NCI-H1694 (cell line): ENCODE measurements around the gene DISP3.

Experiments
- DNase-seq: peaks from one replicate; lab custom pipeline; 2025; lab: John Stamatoyannopoulos, UW

DISP3 gene

DNA sequence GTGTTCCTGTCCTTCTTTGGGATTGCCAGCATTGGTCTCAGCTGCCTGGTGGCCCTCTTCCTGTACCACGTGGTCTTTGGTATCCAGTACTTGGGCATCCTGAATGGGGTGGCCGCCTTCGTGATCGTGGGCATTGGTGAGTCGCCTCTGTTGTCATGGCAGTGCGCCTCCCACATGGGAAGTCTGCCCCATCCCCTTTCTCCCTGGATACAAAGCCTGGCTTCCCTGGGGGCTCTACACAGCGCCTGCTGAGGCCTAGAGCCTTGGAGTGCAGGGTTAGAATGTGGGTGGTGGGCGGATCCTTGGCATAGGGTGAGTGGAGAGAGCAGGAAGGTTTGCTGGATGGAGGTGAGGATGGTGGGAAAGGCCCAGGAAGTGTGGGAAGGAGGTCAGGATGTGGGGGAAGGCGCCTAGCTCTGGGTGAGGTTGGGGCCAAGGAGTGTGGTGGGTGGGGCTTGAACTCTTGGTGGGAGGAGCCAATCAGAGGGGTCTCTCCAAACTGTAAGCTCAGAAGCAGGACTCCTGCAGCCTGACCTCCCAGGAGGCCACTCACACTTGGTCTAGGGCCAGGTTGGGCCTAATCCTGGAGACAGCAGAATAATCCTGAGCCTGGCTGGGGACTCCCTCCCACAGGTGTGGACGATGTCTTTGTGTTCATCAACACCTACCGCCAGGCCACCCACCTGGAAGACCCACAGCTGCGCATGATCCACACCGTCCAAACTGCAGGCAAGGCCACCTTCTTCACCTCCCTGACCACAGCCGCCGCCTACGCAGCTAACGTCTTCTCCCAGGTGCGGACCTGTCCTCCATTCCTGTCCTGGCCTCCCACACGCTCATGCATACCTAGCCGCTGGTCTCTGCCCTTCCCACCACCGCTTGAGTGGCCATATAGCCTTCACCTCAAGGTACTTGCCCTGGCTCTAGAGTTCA is 36.7 kb downstream of the DISP3 start:
- DNase-seq, result no peak

DNA sequence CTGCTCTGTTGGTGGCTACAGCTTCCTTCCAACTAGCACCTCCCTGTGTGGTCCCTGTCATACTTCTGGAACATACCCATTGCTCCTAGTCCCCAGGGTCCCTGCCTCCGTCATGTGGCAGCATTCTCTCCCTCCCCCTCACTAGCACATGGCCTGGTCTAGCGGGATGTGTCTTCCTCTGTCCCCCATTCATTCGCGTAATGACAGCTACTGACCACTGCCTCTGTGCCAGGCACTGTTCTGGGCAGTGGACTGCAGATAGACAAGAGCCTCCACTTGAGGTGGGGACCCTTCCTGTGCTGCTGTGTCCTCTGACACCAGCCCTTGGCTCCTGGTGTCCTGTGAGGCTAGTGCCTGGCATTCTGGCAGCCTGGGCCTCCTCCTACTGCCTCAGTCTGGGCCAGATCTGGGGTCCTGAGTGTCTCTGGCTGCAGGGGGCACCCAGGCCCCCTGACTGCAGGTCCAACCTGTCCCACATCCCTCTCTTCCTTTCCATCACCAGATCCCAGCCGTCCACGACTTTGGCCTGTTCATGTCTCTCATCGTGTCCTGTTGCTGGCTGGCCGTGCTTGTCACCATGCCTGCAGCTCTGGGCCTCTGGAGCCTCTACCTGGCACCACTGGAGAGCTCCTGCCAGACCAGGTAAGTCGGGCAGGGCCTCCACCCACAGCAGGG is 38.1 kb downstream of the DISP3 start:
- no peak for DNase-seq

DNA sequence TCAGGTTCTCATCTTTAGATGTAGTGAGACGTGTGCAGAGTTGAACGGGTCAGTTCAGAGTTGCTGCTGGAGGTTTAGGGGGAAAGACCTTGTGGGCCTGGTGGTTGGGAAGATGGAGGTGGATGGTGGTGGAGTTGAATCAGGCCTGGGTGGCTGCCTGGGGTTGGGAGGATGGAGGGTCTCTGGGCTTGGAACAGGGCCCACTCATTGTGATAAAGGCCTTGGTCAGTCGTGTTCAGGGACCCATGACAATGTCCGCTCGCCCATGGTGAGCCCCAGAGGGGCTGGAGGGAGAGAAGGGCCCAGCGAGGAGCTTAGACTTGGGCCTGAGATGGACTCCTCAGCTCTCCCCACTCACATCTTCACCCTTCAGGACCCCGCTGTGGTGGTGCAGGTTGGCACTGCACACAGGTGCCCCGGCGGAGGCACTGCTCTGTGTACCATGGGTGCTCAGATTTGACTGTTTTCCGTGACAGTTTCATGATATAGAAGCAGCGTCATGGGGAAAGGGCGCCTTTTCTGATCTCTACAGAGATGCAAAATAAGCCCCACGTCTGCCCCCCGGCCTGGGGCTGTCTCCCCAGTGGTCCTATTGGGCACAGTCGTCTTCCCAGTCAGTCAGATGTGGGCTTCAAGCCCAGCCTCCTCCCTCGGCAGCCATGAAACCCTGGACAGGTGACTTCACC is 39.2 kb downstream of the DISP3 start:
- DNase-seq, result no peak

DNA sequence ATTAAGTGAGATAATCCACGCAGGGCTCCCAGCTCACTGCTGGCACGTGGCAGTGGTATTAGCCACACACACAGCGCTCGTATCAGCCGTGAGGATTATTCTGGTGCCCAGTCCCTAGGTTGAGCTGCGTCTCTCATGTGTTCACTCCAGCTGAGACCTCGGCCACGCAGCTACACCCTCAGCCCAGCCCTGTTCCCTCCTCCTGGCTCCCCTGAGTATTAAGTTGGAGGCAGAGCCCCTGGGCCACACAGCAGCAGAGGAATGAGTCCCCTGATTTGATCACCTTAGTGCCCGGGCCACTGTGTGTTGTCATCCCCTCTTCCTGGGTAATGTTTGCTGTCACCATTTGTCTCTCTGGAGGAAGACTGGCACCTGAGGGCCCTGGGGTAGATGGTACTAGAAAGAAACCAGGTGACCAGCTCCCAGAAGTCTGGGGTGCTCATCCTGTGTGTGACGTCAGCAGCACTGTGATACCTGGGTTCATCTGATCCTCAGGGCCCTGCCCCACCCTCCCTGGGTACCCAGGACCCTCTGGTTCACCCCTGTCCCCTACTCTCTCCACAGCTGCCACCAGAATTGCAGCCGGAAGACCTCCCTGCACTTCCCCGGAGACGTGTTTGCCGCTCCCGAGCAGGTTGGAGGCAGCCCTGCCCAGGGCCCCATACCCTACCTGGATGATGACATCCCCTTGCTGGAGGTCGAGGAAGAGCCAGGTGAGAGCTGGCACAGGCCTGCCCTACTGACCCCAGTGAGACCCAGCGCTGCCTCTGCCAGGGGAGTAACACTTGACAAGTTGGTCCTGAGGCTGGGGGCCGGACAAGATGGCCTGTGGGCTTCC is 40.1 kb downstream of the DISP3 start:
- no peak for DNase-seq

DNA sequence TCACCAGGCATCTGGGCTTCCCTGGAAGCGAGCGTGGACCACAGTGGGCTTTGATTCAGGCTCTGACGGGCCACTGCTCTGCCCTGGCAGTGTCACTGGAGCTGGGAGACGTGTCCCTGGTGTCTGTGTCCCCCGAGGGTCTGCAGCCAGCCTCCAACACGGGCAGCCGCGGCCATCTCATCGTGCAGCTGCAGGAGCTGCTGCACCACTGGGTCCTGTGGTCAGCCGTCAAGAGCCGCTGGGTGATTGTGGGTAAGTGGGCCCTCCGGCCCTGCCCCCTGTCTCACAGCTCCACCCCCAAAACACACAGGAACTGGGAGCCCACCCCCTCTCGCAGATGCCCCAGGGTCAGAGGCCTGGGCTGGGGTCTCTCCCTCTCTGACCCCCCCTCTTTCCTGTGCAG is 40.7 kb downstream of the DISP3 start:
- no peak for DNase-seq

DNA sequence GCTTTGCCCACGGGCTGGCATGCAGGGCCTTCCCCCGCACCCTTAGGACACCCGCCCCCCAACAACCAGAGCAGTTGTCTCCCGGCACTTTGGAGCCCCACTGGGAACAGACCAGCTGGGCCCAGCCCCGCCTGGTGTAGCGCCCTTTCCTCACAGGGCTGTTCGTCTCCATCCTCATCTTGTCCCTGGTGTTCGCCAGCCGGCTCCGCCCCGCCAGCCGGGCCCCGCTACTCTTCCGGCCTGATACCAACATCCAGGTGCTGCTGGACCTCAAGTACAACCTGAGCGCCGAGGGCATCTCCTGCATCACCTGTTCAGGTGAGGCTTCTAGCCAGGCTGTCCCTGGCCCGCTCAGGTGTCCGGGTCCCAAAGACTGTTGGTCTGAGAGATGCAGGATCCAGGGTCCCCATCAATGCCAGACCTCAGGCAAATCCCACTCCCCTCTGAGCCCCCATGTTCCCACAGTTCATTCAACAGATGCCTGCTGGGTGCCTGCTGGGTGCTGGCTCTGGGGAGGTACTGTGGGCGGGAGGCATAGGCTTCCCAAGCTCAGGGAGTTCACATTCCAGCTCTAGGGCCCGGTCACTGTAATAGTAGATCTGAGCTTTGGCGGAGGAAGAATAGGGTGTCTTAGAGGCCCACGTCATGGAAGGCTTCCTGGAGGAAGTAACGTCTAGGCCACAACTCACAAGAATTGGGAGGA is 41.7 kb downstream of the DISP3 start:
- no peak for DNase-seq

DNA sequence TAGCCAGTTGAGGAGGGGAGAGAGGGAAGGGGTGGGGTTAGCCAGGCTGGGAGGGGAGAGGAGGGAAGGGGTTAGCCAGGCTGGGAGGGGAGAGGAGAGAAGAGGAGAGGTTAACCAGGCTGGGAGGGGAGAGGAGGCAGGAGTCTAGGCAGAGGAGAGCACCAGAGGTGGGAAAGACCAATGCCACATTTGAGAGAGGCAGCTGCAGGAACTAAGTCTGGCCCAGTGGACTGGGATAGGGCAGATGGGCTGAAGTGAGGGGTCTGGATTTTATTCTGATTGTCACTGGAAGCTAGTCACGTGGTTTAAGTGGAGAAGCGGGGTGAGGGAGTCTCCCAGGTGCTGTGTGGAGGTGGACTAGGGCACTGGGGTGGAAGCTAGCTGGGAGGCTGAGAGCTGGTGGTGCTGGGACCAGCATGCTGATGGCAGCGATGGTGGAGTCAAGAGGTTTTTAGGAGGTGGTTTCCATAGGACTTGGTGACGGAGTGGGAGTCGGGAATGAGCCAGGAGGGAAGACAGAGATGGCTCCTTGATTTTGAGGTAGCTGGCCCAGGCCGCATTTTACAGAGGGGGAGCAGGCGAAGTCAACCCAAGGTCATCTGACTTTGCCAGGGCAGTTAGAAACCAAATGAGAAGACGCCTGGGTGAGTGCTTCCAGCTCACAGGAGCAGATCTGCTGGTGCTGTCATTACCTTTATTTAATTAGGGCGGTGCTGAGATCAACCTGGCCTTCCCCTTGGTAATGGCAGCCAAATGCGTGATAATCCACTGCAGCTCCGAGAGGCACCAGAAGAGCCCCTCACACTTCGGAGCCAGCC is 42.8 kb downstream of the DISP3 start:
- DNase-seq, result no peak

DNA sequence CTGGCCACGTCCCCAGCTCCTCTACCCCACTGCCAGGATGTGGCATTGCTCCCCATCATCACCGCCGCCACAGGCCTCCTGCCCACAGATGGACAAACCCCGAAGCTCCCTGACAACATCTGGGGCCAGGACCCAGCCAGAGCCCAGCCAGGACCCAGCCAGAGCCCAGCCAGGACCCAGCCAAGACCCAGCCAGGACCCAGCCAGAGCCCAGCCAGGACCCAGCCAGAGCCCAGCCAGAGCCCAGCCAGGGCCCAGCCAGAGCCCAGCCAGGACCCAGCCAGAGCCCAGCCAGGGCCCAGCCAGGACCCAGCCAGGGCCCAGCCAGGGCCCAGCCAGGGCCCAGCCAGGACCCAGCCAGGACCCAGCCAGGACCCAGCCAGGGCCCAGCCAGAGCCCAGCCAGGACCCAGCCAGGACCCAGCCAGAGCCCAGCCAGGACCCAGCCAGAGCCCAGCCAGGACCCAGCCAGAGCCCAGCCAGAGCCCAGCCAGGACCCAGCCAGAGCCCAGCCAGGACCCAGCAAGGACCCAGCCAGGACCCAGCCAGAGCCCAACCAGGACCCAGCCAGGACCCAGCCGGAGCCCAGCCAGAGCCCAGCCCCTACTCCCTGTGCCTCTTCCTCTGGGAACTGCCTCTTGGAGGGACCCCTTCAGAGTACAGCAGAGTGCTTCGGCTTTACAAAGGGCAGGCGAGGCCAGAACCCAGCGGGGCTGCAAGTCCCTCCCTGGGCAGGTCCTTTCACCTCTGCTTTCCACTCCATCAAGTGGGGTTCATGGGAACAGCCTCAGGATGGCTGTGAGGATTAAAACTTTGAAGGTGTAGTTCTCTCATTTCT is 43.7 kb downstream of the DISP3 start:
- no peak for DNase-seq

DNA sequence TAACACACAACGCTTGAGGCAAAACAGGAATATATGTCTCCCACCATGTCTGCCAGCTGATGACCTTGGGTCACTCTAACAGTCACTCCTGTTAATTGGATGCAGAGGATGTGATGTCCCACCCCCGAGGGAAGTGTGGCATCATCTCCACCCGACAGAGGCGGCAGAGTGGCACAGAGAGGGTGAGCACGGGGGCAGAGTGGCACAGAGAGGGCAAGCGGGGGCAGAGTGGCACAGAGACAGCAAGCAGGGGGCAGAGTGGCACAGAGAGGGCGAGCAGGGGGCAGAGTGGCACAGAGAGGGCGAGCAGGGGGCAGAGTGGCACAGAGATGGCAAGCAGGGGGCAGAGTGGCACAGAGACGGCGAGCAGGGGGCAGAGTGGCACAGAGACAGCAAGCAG is 44.3 kb downstream of the DISP3 start:
- DNase-seq, result no peak

DNA sequence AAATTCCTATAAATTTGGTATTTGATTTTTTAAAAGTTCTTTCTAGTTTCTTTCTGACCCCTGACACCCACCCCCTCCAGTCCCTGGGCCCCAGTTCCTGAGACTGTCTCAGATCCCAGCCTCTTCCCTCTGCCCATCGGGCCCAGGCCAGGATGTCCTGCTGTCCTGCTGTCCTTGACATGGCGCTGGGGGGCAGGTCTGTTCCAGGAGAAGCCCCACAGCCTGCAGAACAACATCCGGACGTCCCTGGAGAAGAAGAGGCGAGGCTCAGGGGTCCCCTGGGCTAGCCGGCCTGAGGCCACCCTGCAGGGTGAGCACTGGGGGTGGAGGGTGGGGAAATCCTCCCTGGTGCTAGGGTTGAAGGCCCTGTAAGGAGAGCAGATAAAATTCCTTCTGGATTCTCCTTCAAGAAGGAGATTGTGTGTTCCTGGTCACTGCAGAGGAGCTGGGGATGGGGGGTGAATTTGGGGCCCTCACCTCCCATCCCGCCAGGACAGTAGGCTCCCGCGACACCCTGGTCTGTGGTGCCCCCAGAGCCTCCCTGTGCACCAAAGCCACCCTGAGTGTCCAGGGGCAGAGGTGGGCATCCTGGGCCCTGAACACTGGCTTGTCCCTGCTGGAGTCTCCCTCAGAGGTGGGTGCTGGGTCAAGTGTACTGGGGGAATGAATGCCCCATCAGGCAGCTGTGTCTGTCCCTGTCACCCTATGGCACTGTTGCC is 45.0 kb downstream of the DISP3 start:
- DNase-seq, result no peak

DNA sequence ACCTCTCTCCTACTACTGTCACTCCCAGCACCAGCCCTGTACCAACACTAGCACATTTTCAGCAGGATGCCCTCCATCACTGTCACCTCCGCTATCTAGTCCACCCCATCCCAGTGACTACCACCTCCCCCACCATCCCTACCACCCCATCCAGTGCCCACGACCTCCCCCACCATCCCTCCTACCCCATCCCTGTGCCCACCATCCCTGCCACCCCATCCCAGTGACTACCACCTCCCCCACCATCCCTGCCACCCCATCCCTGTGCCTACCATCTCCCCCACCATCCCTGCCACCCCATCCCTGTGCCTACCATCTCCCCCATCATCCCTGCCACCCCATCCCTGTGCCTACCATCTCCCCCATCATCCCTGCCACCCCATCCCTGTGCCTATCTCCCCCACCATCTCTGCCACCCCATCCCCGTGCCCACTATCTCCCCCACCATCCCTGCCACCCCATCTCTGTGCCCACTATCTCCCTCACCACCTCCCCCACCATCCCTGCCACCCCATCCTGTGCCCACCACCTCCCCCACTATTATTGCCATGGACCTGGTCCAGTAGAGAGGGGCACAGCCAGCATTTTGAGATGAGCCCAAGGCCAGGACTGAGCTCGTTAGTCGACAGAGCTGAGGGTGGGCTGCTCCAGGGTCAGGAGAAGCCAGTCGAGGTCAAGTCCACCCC is 45.7 kb downstream of the DISP3 start:
- no peak for DNase-seq

DNA sequence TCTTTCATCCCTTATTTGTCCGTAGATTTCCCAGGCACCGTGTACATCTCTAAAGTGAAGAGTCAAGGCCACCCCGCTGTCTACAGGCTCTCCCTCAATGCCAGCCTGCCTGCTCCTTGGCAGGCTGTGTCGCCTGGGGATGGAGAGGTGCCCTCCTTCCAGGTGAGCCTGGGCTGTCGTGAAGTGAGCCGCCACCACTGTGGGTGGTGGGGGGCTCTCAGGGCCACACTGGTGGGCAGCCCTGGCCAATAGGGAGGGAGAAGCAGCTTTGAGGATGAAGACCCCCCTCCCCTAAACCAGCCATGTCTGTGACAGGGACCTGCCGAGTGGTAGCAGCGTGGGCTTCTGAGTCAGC is 46.2 kb downstream of the DISP3 start:
- DNase-seq, result no peak

DNA sequence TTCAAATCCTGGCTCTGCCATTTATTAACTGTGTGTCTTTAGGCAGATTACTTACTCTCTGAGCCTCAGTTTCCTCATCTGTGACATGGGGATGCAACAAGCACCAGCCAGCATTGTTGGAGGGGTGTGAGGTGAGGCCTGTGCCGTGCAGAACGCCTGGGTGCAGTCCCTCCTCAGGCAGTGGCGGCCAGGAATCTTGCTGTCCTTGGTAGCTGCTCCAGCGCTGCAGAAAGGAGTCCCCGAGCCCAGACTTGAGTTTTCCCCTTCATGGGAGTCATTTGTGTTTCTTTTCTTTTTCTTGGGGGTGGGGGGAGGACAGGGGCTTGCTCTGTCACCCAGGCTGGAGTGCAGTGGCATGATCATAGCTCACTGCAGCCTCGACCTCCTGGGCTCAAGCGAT is 46.6 kb downstream of the DISP3 start:
- no peak for DNase-seq

DNA sequence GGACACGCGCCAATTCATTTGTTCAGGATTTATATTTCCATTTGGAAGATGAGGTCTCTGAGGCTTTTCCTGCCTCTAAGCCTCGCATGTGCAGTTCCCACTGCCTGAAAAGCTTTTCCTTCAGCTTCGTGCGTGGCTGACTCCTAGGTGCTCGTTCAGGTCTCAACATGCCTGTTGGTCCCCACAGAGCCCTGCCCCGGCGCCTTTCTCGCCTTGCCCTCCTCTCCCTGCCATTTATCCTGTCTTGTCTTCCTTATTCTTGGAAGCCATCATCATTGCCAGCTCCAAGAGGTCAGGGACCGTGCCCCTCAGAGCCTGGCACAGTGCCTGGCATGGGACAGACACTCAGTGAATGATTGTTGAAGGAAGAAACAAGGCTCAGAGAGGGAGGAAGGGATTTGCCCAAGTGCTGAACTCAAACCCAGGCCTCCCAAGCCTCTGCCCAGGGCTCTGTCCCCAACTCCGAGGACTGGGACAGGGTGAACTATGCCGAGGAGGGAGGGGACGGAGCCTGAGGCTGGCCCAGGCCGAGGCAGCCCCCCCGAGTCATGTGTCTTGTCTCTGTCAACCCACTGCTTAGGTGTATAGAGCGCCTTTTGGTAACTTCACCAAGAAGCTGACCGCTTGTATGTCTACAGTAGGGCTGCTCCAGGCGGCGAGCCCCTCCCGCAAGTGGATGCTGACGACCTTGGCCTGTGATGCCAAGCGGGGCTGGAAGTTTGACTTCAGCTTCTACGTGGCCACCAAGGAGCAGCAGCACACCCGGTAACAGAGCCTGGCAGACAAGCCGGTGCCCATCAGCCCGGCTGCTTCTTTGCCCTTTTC is 47.3 kb downstream of the DISP3 start:
- DNase-seq, result no peak

DNA sequence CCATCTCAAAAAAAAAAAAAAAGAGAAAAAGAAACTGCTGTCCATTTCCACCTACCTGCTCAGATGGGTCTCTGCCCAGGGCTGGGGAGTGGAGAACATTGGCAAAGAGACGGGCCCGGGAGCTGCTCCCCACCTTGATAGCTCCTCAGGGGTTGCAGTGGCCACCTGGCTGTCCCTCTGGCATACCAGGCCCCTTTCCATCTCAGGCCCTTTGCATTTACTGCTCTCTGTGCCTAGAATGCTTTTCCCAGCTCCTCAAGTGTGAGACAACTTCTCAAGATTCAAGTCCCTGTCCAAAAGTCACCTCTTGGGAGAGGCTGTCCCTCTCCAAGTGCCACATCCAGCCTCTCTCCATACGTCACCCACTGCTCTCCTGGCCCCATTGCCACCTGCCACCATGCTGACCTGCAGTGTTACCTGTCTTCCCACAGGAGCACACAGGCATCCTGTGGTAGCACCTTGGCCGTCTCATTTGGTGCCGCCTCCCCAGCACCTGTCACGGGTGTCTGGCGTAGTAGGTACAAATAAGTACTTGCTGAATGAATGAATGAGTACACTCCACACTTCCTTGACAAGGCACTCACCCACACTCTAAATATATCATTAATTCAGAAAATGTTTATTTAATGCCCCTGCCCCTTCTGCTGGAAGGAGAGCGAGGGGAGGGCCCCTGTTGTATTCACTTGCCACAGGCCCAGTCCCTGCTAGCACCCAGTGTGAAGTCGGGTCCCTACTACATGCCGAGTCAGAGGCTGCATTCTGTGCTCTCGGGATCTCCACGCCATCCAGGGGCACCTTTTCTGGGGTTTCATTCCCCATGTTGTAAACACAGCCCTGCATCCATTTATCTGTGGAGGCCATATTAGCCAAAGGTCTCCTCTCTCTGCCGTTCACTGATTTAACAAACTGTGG is 48.8 kb downstream of the DISP3 start:
- DNase-seq, result no peak

DNA sequence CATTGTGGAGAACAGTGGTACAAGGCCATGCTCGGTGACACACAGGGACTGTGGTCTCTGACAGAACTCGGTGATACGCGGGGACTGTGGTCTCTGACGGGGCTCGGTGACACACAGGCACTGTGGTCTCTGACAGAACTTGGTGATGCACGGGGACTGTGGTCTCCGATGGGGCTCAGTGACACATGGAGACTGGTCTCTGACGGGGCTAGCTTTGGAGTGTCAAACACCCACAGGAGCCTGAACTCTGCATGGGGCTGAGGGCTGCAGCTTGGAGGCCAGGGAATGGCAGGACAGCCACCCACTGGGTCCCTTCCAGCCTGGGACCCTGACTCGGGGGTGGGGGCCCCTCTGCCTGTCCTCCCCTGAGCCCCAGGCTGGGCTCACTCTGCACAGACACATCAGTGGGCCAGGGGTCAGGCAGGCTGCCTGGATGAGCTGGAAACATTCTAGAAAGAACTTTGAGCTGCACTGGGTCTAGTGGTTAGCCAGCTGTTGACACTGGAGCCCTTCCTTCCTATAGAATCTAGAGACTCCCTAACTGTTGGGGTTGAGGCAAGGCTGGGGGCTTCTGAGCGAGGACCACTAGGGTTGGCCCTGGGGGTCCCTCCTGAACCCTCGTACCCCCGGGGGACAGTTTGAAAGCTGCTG is 49.8 kb downstream of the DISP3 start:
- no peak for DNase-seq
